ENCODE results near the gene TMEM17.

GRCh38 chr2:62459106-62459505 lies 46.9 kb downstream of the TMEM17 start:
- TF ChIP-seq, protein P1, sequence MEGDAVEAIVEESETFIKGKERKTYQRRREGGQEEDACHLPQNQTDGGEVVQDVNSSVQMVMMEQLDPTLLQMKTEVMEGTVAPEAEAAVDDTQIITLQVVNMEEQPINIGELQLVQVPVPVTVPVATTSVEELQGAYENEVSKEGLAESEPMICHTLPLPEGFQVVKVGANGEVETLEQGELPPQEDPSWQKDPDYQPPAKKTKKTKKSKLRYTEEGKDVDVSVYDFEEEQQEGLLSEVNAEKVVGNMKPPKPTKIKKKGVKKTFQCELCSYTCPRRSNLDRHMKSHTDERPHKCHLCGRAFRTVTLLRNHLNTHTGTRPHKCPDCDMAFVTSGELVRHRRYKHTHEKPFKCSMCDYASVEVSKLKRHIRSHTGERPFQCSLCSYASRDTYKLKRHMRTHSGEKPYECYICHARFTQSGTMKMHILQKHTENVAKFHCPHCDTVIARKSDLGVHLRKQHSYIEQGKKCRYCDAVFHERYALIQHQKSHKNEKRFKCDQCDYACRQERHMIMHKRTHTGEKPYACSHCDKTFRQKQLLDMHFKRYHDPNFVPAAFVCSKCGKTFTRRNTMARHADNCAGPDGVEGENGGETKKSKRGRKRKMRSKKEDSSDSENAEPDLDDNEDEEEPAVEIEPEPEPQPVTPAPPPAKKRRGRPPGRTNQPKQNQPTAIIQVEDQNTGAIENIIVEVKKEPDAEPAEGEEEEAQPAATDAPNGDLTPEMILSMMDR (IDR thresholded peaks at IDR 0.05), result no peak
- no peak for TF ChIP-seq POLR2A (IDR thresholded peaks at IDR 0.05)
